HCT116 (cell line): Measurements from ENCODE around the gene HIC1. TPM values are rescaled to one million over a fixed set of nuclear protein-coding genes. Genes with fewer than 3 reads are reported as not detected.

ENCODE experiments used
- ATAC-seq: fragments of 200-7000 bp; cut with Tn5 transposase; 2 replicates; pipeline ENCODE4 v1.9.1; 2020; ENCODE audit warnings: mild to moderate bottlenecking, moderate library complexity
- BruUV-seq: library from RNA; stranded (reverse); fragments of 400-500 nt; replicated peaks from 2 replicates; lab custom pipeline; 2021; lab: Mats Ljungman, UMichigan
- CTCF ChIA-PET: fragments of 300-600 bp; sonication (Branson Sonifier 250); formaldehyde crosslinking; loops from one replicate; lab custom pipeline; 2021; ENCODE audit warnings: antibody characterized with exemption; lab: Charles Lee
- POLR2A ChIA-PET: fragments of 300-600, 350-600 bp; sonication (Branson Sonifier 250); formaldehyde crosslinking; loops from one replicate; lab custom pipeline; 2021; ENCODE audit warnings: antibody characterized with exemption; lab: Charles Lee
- RAD21 ChIA-PET, 2 experiments: fragments of 300-600 bp; sonication (Branson Sonifier 250); formaldehyde crosslinking; loops; one replicate each; lab custom pipeline; 2023; ENCODE audit warnings: low total read pairs in 2 of 2; ENCODE audit not compliant: uncharacterized antibody in 2 of 2, unreplicated experiment in 2 of 2, low non-redundant PET in 1 of 2; lab: Charles Lee
- DNase-seq: peaks from one replicate; pipeline ENCODE4 v3.0.0-alpha.2; 2010; ENCODE audit warnings: low read depth, low spot score
- H2AFZ ChIP-seq: fragments of 200-600 bp; shearing (Covaris generic), sonication (generic); 2 replicates; pipeline ENCODE4 v1.6.1; 2017; ENCODE audit warnings: low read depth, mixed run types, mixed read lengths, antibody characterized with exemption, low read length; ENCODE audit not compliant: poor library complexity, severe bottlenecking
- H3K27ac ChIP-seq: 2 replicates; pipeline ENCODE4 v1.5.1; 2012; ENCODE audit warnings: low read depth, low read length
- H3K27me3 ChIP-seq: fragments of 200-600 bp; sonication (generic); 2 replicates; pipeline ENCODE4 v1.6.1; 2016; ENCODE audit warnings: mixed run types, low read length, mixed read lengths; ENCODE audit not compliant: insufficient read depth
- H3K36me3 ChIP-seq, 2 experiments: fragments of 200-500 bp in 1 of 2; fragments of 200-600 bp in 1 of 2; sonication (Bioruptor generic) in 1 of 2; sonication (generic) in 1 of 2; 2 replicates each; pipeline versions ENCODE4 v1.5.1 to v1.6.1; 2014 to 2016; ENCODE audit warnings: low read length in 2 of 2, inconsistent platforms in 1 of 2, mixed read lengths in 1 of 2, mixed run types in 1 of 2; ENCODE audit not compliant: insufficient read depth in 2 of 2, control insufficient read depth in 1 of 2
- H3K4me1 ChIP-seq, 2 experiments: fragments of 200-600 bp in 1 of 2; sonication (generic) in 1 of 2; 2 replicates each; pipeline versions ENCODE4 v1.5.1 to v1.6.1; 2012 to 2017; ENCODE audit warnings: low read length in 2 of 2, inconsistent platforms in 1 of 2, mild to moderate bottlenecking in 1 of 2, mixed read lengths in 1 of 2, mixed run types in 1 of 2, moderate library complexity in 1 of 2; ENCODE audit not compliant: insufficient read depth in 2 of 2, control insufficient read depth in 1 of 2
- H3K4me2 ChIP-seq: fragments of 200-600 bp; sonication (generic); 2 replicates; pipeline ENCODE4 v1.6.1; 2017; ENCODE audit warnings: mixed run types, low read length, mixed read lengths
- H3K4me3 ChIP-seq, 2 experiments: fragments of 200-600 bp in 1 of 2; sonication (generic) in 1 of 2; replicated peaks in 1 of 2; 2 replicates each; pipeline ENCODE4 v1.5.1; 2011 to 2016; ENCODE audit warnings: low read length in 2 of 2, control low read depth in 1 of 2, low read depth in 1 of 2, mild to moderate bottlenecking in 1 of 2, mixed read lengths in 1 of 2, mixed run types in 1 of 2
- H3K79me2 ChIP-seq: fragments of 200-600 bp; sonication (generic); 2 replicates; pipeline ENCODE4 v1.6.1; 2017; ENCODE audit warnings: mild to moderate bottlenecking, mixed run types, low read length, moderate library complexity, mixed read lengths; ENCODE audit not compliant: insufficient read depth
- H3K9ac ChIP-seq: fragments of 200-600 bp; sonication (generic); 2 replicates; pipeline ENCODE4 v1.6.1; 2016; ENCODE audit warnings: low read length, mixed read lengths
- H3K9me2 ChIP-seq: fragments of 200-600 bp; sonication (generic), shearing (Covaris generic); 2 replicates; pipeline ENCODE4 v1.6.1; 2017; ENCODE audit warnings: mixed run types, mild to moderate bottlenecking, moderate library complexity; ENCODE audit not compliant: insufficient read depth
- H3K9me3 ChIP-seq, 2 experiments: fragments of 200-500 bp in 1 of 2; fragments of 200-600 bp in 1 of 2; sonication (Bioruptor generic) in 1 of 2; sonication (generic) in 1 of 2; 2 replicates each; pipeline ENCODE4 v1.6.1; 2014 to 2017; ENCODE audit warnings: low read length in 2 of 2, mixed read lengths in 2 of 2, inconsistent platforms in 1 of 2, low read depth in 1 of 2, mild to moderate bottlenecking in 1 of 2, mixed run types in 1 of 2, moderate library complexity in 1 of 2; ENCODE audit not compliant: control insufficient read depth in 1 of 2, insufficient read depth in 1 of 2
- H4K20me1 ChIP-seq: fragments of 200-600 bp; sonication (generic), shearing (Covaris generic); 2 replicates; pipeline ENCODE4 v1.6.1; 2017; ENCODE audit warnings: mixed run types, mild to moderate bottlenecking, moderate library complexity; ENCODE audit not compliant: insufficient read depth
- CBX3 ChIP-seq: IDR thresholded peaks from 2 replicates; pipeline ENCODE4 v1.6.1; 2012; ENCODE audit warnings: low read depth
- CEBPB ChIP-seq: IDR thresholded peaks from 2 replicates; pipeline ENCODE4 v1.6.1; 2012; ENCODE audit warnings: low read depth
- EGR1 ChIP-seq: IDR thresholded peaks from 2 replicates; pipeline ENCODE4 v1.6.1; 2012; ENCODE audit warnings: low read depth
- ELF1 ChIP-seq: IDR thresholded peaks from 2 replicates; pipeline ENCODE4 v1.6.1; 2012; ENCODE audit warnings: low read depth, borderline replicate concordance
- EZH2 ChIP-seq: fragments of 200-600 bp; sonication (generic); IDR thresholded peaks from 2 replicates; pipeline ENCODE4 v1.6.1; 2017; ENCODE audit warnings: antibody characterized with exemption, mixed run types
- EZH2phosphoT487 ChIP-seq: fragments of 200-600 bp; IDR thresholded peaks from 2 replicates; pipeline ENCODE4 v1.6.1; 2018; ENCODE audit warnings: antibody characterized with exemption, borderline replicate concordance
- FOSL1 ChIP-seq: IDR thresholded peaks from 2 replicates; pipeline ENCODE4 v1.6.1; 2012; ENCODE audit warnings: low read depth
- JUND ChIP-seq: IDR thresholded peaks from 2 replicates; pipeline ENCODE4 v1.6.1; 2012
- POLR2AphosphoS5 ChIP-seq: IDR thresholded peaks from 2 replicates; pipeline ENCODE4 v1.6.1; 2011; ENCODE audit warnings: mild to moderate bottlenecking, low read depth, low read length, moderate library complexity
- RAD21 ChIP-seq: IDR thresholded peaks from 2 replicates; pipeline ENCODE4 v1.6.1; 2012; ENCODE audit warnings: low read depth, mild to moderate bottlenecking
- SIN3A ChIP-seq: IDR thresholded peaks from 2 replicates; pipeline ENCODE4 v1.6.1; 2012; ENCODE audit warnings: low read depth
- SP1 ChIP-seq: IDR thresholded peaks from 2 replicates; pipeline ENCODE4 v1.6.1; 2012; ENCODE audit warnings: low read depth
- SRF ChIP-seq: IDR thresholded peaks from 2 replicates; pipeline ENCODE4 v1.6.1; 2012; ENCODE audit warnings: low read depth
- TCF7L2 ChIP-seq: IDR thresholded peaks from 2 replicates; pipeline ENCODE4 v1.7.0; 2011; ENCODE audit warnings: borderline replicate concordance, inconsistent platforms; ENCODE audit not compliant: insufficient read depth, insufficient read length; ENCODE audit errors: extremely low read depth
- YY1 ChIP-seq: IDR thresholded peaks from 2 replicates; pipeline ENCODE4 v1.6.1; 2011; ENCODE audit warnings: low read length, low read depth, moderate library complexity, mild to moderate bottlenecking; ENCODE audit not compliant: insufficient replicate concordance; ENCODE audit errors: extremely low read depth
- ZFX ChIP-seq: fragments of 450-650 bp; IDR thresholded peaks from 2 replicates; pipeline ENCODE4 v1.6.1; 2017
- ZNF274 ChIP-seq: fragments of 200-500 bp; sonication (Bioruptor generic); IDR thresholded peaks from 2 replicates; pipeline ENCODE4 v1.6.1; 2014; ENCODE audit warnings: mild to moderate bottlenecking, low read depth, low read length, inconsistent platforms
- intact Hi-C: fragments of 100-400 bp; cut with micrococcal nuclease; formaldehyde crosslinking; loops from 2 replicates; pipeline ENCODE4 v1.10.0; 2022
- total RNA-seq: library from RNA; stranded (reverse); gene quantifications from one replicate; pipeline ENCODE4 v1.2.1, GENCODE V29; 2021; ENCODE audit not compliant: unreplicated experiment
- TF ChIP-seq, protein P1 (sequence below): IDR thresholded peaks from 2 replicates; pipeline ENCODE4 v1.6.1; 2012
- TF ChIP-seq, protein P2 (sequence below), 3 experiments: fragments of 200-600 bp in 1 of 3; sonication (generic) in 1 of 3; IDR thresholded peaks in 2 of 3; conservative IDR thresholded peaks in 1 of 3; 2 replicates each; pipeline ENCODE4 v1.5.1; 2012 to 2017; ENCODE audit warnings: low read depth in 2 of 3, low read length in 2 of 3, antibody characterized with exemption in 1 of 3, borderline replicate concordance in 1 of 3, control low read depth in 1 of 3, mild to moderate bottlenecking in 1 of 3, mixed read lengths in 1 of 3, mixed run types in 1 of 3, moderate library complexity in 1 of 3; ENCODE audit not compliant: insufficient read depth in 1 of 3

Gene HIC1
- total RNA-seq, 1 experiment from 2014 or later = 0.64 TPM

DNA sequence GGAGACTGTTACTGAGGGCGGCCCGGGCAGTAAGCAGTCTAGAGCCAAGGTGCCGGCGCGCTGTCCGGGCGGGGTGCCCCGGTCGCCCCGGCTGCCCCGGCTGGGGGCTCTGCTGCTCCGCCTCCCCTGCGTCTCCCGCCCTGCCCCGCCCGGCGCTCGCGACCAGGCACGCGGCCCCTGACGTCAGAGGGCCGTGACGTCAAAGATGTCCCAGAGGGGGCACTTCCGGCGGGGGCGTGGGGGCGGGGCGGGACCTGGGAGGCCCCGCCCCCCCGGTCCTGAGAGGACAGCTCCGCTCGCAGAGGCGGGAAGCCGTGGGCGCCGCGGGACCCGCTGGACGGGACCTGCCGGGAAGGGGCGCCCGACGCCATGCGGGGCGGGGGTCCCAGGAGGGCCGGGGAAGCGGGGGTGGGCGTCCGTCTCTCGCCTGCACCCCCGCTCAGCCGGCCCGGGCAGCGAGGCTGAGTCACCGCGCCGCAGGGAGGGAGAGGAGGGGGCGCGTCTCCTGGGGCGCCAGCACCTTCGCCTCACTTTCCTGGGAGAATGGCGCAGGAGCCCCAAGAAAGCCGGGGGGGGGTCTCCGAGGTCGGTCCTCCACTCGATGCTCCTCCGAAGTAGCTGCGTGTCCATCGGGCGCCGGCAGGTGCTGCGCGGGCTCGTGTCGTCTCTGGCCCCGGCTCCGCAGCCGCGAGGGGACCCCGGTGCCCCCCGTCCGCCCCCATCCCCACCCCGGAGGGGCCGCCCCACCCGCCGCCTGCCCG, 4.4 kb upstream of the HIC1 start:
- Histone ChIP-seq H3K27ac (no peak overlapping the region; the same call in 1 of the 2 replicates), H3K4me3 (peak overlapping the region; percentile 33 to 50), H3K9me2 (no peaks in the 10 kb centered on the region), H3K9me3 (no peaks in the 10 kb centered on the region), H3K36me3 (no peaks in the 10 kb centered on the region), H3K79me2 (no peaks in the 10 kb centered on the region), H4K20me1 (no peaks in the 10 kb centered on the region), H3K9ac (peak overlapping the region; percentile 25; the same call in 1 of the 2 replicates), H3K4me1 (peaks cover 10 to 32% of the 10 kb centered on the region in 2 experiments), H2AFZ (no peak overlapping the region), H3K4me2 (peak overlapping the region; percentile 76), H3K27me3 (no peaks in the 10 kb centered on the region)
- intact Hi-C loops = no loop called here
- POLR2A ChIA-PET = interaction anchor here (0.5 kb wide), 1 partner anchor 68 kb away, joined by 3 read pairs; no protein-coding TSS in a partner anchor
- CTCF ChIA-PET = interaction anchor here (0.7 to 1.0 kb wide), 3 partner anchors 8 to 401 kb away, joined by 4 to 5 read pairs (median 5); partner anchors contain the start of gene RILP
- ATAC-seq (peak; percentile 60), DNase-seq (peak; percentile 51)
- RAD21 ChIA-PET = interaction anchor here in 1 of 2 experiments (0.5 to 0.7 kb wide), 3 partner anchors 189 to 699 kb away, joined by 3 to 5 read pairs (median 3); no protein-coding TSS in a partner anchor
- BruUV-seq = no TSS peak
- TF ChIP-seq ELF1 = no peak
- TF ChIP-seq ZNF274 = no peak
- TF ChIP-seq, protein P1, sequence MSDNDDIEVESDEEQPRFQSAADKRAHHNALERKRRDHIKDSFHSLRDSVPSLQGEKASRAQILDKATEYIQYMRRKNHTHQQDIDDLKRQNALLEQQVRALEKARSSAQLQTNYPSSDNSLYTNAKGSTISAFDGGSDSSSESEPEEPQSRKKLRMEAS = peak; percentile 93
- TF ChIP-seq POLR2AphosphoS5 = no peak
- TF ChIP-seq ZFX = no peak
- TF ChIP-seq SIN3A = peak; percentile 57; the same call in 1 of the 2 replicates
- TF ChIP-seq EZH2phosphoT487 = no peak
- TF ChIP-seq SP1 = no peak; the same call in 1 of the 2 replicates
- no peak for TF ChIP-seq CEBPB
- TF ChIP-seq JUND = no peak
- no peak for TF ChIP-seq SRF
- TF ChIP-seq, protein P2, sequence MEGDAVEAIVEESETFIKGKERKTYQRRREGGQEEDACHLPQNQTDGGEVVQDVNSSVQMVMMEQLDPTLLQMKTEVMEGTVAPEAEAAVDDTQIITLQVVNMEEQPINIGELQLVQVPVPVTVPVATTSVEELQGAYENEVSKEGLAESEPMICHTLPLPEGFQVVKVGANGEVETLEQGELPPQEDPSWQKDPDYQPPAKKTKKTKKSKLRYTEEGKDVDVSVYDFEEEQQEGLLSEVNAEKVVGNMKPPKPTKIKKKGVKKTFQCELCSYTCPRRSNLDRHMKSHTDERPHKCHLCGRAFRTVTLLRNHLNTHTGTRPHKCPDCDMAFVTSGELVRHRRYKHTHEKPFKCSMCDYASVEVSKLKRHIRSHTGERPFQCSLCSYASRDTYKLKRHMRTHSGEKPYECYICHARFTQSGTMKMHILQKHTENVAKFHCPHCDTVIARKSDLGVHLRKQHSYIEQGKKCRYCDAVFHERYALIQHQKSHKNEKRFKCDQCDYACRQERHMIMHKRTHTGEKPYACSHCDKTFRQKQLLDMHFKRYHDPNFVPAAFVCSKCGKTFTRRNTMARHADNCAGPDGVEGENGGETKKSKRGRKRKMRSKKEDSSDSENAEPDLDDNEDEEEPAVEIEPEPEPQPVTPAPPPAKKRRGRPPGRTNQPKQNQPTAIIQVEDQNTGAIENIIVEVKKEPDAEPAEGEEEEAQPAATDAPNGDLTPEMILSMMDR (IDR thresholded peaks at IDR 0.05 in 2 of 3, conservative IDR thresholded peaks at IDR 0.05 in 1 of 3; ENCODE audit: borderline replicate concordance in 1 of 3, insufficient read depth in 1 of 3, low read depth in 2 of 3, low read length in 2 of 3) = no peak
- TF ChIP-seq YY1 = no peak
- peak; percentile 74 for TF ChIP-seq EGR1
- no peak for TF ChIP-seq TCF7L2
- no peak for TF ChIP-seq CBX3
- TF ChIP-seq EZH2 = no peak
- no peak for TF ChIP-seq FOSL1
- TF ChIP-seq RAD21 = no peak
